IMR-90 (cell line): Measurements from ENCODE around the gene PYGL.

Experiments
- BHLHE40 ChIP-seq: fragments of 150-350 bp; IDR thresholded peaks from 2 replicates; pipeline ENCODE4 v1.6.1; 2016; ENCODE audit warnings: mild to moderate bottlenecking, low read depth, low read length
- CEBPB ChIP-seq: IDR thresholded peaks from 2 replicates; pipeline ENCODE4 v1.6.1; 2012; ENCODE audit warnings: low read depth, low read length, improper control_type of control experiment
- CTCF ChIP-seq: conservative IDR thresholded peaks from 2 replicates; pipeline ENCODE4 v1.5.1; 2012; ENCODE audit warnings: mild to moderate bottlenecking, low read depth, low read length, improper control_type of control experiment
- FOS ChIP-seq: fragments of 150-350 bp; IDR thresholded peaks from 2 replicates; pipeline ENCODE4 v1.6.1; 2016; ENCODE audit warnings: low read depth, low read length
- MAZ ChIP-seq: IDR thresholded peaks from 2 replicates; pipeline ENCODE4 v1.6.1; 2012; ENCODE audit warnings: low read depth, mild to moderate bottlenecking, low read length, improper control_type of control experiment, moderate library complexity, borderline replicate concordance
- POLR2A ChIP-seq: IDR thresholded peaks from 2 replicates; pipeline ENCODE4 v1.6.1; 2012; ENCODE audit warnings: mild to moderate bottlenecking, low read depth, low read length
- RAD21 ChIP-seq: IDR thresholded peaks from 2 replicates; pipeline ENCODE4 v1.6.1; 2012; ENCODE audit warnings: low read length, improper control_type of control experiment
- RCOR1 ChIP-seq: IDR thresholded peaks from 2 replicates; pipeline ENCODE4 v1.6.1; 2012; ENCODE audit warnings: mild to moderate bottlenecking, low read length, improper control_type of control experiment; ENCODE audit not compliant: insufficient replicate concordance
- RFX5 ChIP-seq: IDR thresholded peaks from 2 replicates; pipeline ENCODE4 v1.8.0; 2012; ENCODE audit warnings: low read depth, mild to moderate bottlenecking, low read length, moderate library complexity
- USF2 ChIP-seq: fragments of 150-350 bp; IDR thresholded peaks from 2 replicates; pipeline ENCODE4 v1.6.1; 2017; ENCODE audit warnings: mild to moderate bottlenecking, antibody characterized with exemption, low read length, low read depth

- no peak for TF ChIP-seq POLR2A
- no peak for TF ChIP-seq RAD21
- TF ChIP-seq CTCF, result no peak
- no peak for TF ChIP-seq FOS
- no peak for TF ChIP-seq USF2
- TF ChIP-seq MAZ, result no peak
- TF ChIP-seq RFX5, result no peak
- TF ChIP-seq BHLHE40, result no peak
- TF ChIP-seq RCOR1, result no peak
- TF ChIP-seq CEBPB, result no peak
These were observed 26.8 kb downstream of the PYGL start for GRCh38 chr14:50917449-50917848.
